CD4-positive, CD25-positive, alpha-beta regulatory T cell (primary cell): ENCODE measurements around the gene HOXC9. TPM values are rescaled to one million over a fixed set of nuclear protein-coding genes. Genes with fewer than 3 reads are reported as not detected.

Experiments
- ATAC-seq, 2 donors: fragments of 150-1000 bp; cut with Tn5 transposase; one replicate each; pipeline ENCODE4 v1.10.0; 2021; ENCODE audit warnings: low read depth in 2 of 2, moderate number of reproducible peaks in 2 of 2, moderate library complexity in 1 of 2
- DNase-seq, 3 donors: peaks; one replicate each; pipeline versions ENCODE4 v3.0.0 to v3.0.0-alpha.2; 2012 to 2022; ENCODE audit warnings: mixed read lengths in 1 of 3
- H3K27ac ChIP-seq: one replicate; pipeline ENCODE4 v1.7.0; 2013; ENCODE audit warnings: mild to moderate bottlenecking, low read length; ENCODE audit not compliant: insufficient read depth, poor library complexity, severe bottlenecking
- H3K27me3 ChIP-seq: one replicate; pipeline ENCODE4 v1.7.0; 2013; ENCODE audit warnings: low read length; ENCODE audit not compliant: control insufficient read depth, insufficient read depth
- H3K36me3 ChIP-seq: one replicate; pipeline ENCODE4 v1.7.0; 2013; ENCODE audit warnings: mild to moderate bottlenecking, low read length, moderate library complexity; ENCODE audit not compliant: control insufficient read depth, insufficient read depth
- H3K4me1 ChIP-seq: 2 replicates; pipeline ENCODE4 v1.7.0; 2013; ENCODE audit warnings: mild to moderate bottlenecking, low read length; ENCODE audit not compliant: insufficient read depth, control insufficient read depth, poor library complexity, severe bottlenecking
- H3K4me3 ChIP-seq: one replicate; pipeline ENCODE4 v1.7.0; 2013; ENCODE audit warnings: low read depth, mild to moderate bottlenecking, low read length, moderate library complexity
- H3K9me3 ChIP-seq, 2 experiments: 1 replicate in 1 of 2; 2 replicates in 1 of 2; pipeline ENCODE4 v1.7.0; 2013; ENCODE audit warnings: low read length in 2 of 2, mild to moderate bottlenecking in 1 of 2, moderate library complexity in 1 of 2; ENCODE audit not compliant: control insufficient read depth in 2 of 2
- H3K27ac Mint-ChIP-seq, 3 donors: one replicate each; pipeline ENCODE4 v1.8.0; 2020 to 2022; ENCODE audit warnings: mild to moderate bottlenecking in 3 of 3, mixed read lengths in 3 of 3, moderate library complexity in 2 of 3
- H3K27me3 Mint-ChIP-seq: one replicate; pipeline ENCODE4 v1.8.0; 2022; ENCODE audit warnings: mild to moderate bottlenecking, mixed read lengths
- H3K36me3 Mint-ChIP-seq: one replicate; pipeline ENCODE4 v1.8.0; 2020; ENCODE audit warnings: mixed read lengths
- H3K4me1 Mint-ChIP-seq, 4 donors: one replicate each; pipeline ENCODE4 v1.8.0; 2020 to 2022; ENCODE audit warnings: mixed read lengths in 4 of 4, mild to moderate bottlenecking in 1 of 4
- H3K4me3 Mint-ChIP-seq, 4 donors: one replicate each; pipeline ENCODE4 v1.8.0; 2020 to 2022; ENCODE audit warnings: mild to moderate bottlenecking in 4 of 4, mixed read lengths in 4 of 4, moderate library complexity in 3 of 4
- H3K9me3 Mint-ChIP-seq, 7 donors: one replicate each; pipeline ENCODE4 v1.8.0; 2020 to 2022; ENCODE audit warnings: mixed read lengths in 7 of 7, mild to moderate bottlenecking in 3 of 7, moderate library complexity in 2 of 7
- polyA plus RNA-seq, 4 donors: library from polyadenylated mRNA; unstranded; fragments of 300-500 nt; fragmentation: Illumina TruSeq; gene quantifications; one replicate each; pipeline ENCODE4 v1.2.3, GENCODE V29; 2021
- total RNA-seq: library from RNA; stranded (reverse); gene quantifications from one replicate; pipeline ENCODE4 v1.2.3, GENCODE V29; 2022

The HOXC9 gene
- total and polyA plus RNA-seq, 5 donors from 2014 or later = not detected

DNA sequence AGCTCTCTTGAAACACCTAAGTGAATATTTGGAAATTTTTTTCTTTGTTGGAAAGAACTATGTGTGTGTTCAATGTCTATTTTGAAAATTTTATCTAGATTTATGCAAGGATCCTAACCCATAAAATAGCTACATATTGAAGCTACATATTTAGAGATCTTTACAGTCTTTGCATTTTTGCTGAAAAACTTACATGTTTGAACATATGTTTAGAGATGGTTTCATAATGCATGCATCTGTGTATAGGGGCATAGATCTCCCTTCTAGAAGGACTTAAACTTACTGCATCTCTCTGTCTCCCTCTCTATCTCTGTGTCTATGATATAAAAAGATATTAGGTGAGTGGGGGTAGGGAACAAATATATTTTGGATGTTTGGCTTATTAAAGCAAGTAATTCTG, 45.4 kb downstream of the HOXC9 start:
- Mint-ChIP-seq H3K27ac (no peak overlapping the region), H3K27me3 (peaks cover 83% of the 10 kb centered on the region), H3K4me3 (peak overlapping the region in 1 of 4 donors; percentile 6), H3K9me3 (peaks cover 0 to 5% (median 0%) of the 10 kb centered on the region in 7 donors), H3K36me3 (no peaks in the 10 kb centered on the region), H3K4me1 (peaks cover 0 to 18% (median 10%) of the 10 kb centered on the region in 4 donors)
- H3K27ac ChIP-seq = no peak overlapping the region
- no peaks in the 10 kb centered on the region for H3K9me3 ChIP-seq
- DNase-seq = no peak
- H3K27me3 ChIP-seq = peaks cover 60% of the 10 kb centered on the region
- ATAC-seq = no peak
- no peaks in the 10 kb centered on the region for H3K36me3 ChIP-seq
- H3K4me3 ChIP-seq = no peak overlapping the region
- H3K4me1 ChIP-seq = peaks cover 15% of the 10 kb centered on the region

DNA sequence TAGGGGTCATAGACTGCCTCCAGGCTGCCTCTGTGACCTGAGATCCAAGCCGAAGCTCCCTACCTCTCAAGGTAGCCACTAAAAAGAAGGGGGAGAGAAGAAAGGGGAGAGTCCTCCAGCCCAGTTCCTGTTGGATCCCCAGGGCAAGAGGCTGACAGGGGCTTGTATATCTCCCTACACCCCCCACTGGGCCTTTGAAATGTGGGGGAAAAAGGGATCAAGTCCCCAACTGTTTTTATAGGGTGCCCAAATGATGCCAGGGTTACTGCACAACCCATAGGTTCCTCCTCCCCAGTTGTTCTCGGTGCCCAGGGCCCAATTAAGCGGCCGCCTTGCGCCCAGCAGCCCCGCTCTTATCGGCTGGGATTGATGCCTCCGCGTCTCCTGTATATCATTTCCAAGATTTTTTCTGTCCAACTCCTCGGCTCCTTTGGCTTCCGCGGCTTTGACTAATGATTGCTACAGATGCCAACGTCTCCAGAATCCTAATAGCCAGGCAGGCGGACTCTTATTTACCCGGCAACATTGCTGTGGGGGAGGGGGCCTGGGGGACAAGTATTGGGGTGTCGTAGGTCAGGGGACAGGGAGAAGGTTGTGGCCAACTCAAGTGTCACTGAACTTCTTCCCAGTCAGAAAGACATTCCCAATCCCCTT, 46.0 kb downstream of the HOXC9 start:
- Mint-ChIP-seq H3K27me3 (peaks cover 85% of the 10 kb centered on the region), H3K4me3 (peak overlapping the region in 1 of 4 donors; percentile 6), H3K27ac (no peak overlapping the region), H3K9me3 (peaks cover 0 to 5% (median 0%) of the 10 kb centered on the region in 7 donors), H3K4me1 (peaks cover 0 to 22% (median 12%) of the 10 kb centered on the region in 4 donors), H3K36me3 (no peaks in the 10 kb centered on the region)
- Histone ChIP-seq H3K27ac (no peak overlapping the region), H3K9me3 (no peaks in the 10 kb centered on the region), H3K4me3 (no peak overlapping the region), H3K36me3 (no peaks in the 10 kb centered on the region), H3K27me3 (peaks cover 60% of the 10 kb centered on the region), H3K4me1 (peaks cover 16% of the 10 kb centered on the region)
- ATAC-seq = no peak
- no peak for DNase-seq

DNA sequence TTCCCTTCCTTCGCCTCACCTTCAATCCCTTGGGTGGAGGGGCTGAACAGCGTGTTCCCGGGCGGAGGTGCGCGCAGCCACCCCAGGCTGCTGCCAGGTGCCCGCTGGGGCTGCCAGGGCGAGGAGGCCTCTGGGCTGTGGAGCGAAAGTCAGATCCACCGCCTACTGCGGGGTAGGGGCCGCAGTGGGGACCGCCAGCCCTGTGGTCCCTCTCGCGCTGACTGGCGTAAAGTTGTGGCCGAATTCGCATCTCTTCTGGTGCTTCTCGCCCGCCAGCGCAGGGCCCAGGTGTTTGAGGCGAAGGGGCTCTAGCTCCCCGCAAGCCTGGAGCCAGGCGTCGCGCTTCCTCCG, 46.8 kb downstream of the HOXC9 start:
- Histone ChIP-seq H3K9me3 (no peaks in the 10 kb centered on the region), H3K4me3 (no peak overlapping the region), H3K27me3 (peaks cover 64% of the 10 kb centered on the region), H3K4me1 (peaks cover 19% of the 10 kb centered on the region), H3K36me3 (no peaks in the 10 kb centered on the region), H3K27ac (no peak overlapping the region)
- ATAC-seq = no peak
- DNase-seq = no peak
- H3K9me3 Mint-ChIP-seq = peaks cover 0 to 5% (median 0%) of the 10 kb centered on the region in 7 donors
- H3K4me3 Mint-ChIP-seq = peak overlapping the region in 2 of 4 donors; percentile 46 to 51
- H3K27me3 Mint-ChIP-seq = peaks cover 89% of the 10 kb centered on the region
- peaks cover 0 to 26% (median 13%) of the 10 kb centered on the region in 4 donors for H3K4me1 Mint-ChIP-seq
- no peaks in the 10 kb centered on the region for H3K36me3 Mint-ChIP-seq
- no peak overlapping the region for H3K27ac Mint-ChIP-seq

DNA sequence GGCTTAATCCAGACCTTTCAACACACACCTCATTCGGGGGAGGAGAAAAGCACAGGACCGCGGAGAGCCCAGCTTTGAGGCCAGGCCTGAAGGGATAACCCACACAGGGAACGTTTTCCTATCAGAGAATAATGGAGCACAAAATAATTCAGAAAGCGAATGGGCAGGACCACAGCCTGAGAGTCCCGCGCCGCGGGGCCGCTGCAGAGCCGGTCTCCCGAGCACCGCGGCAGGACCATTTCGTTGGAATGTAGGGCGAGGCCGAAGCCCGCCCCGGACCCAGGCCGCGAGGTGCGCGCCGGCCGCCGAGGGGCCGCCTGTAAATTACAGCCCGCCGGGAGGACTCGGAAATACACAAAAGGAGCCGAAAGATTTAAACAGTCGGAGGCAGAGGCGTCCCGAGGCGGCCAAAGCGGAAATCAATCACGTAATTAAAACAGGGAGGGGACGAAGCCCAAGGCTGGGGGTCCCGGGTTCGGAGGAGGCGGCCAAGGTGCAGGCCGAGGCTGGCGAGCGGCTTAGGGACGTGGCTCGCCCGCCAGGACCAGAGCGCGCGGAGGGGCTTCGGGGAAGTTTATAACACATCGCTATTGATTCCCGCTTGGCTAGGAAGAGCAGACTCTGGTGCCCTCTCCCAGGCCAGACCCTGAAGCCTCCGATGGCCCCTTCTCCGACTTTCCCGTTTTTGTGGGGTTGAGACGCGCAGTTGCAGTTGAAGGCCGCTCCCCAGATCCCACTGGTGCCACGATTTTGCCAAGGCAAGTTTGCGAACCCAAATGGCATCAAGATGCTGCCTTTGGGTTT, 47.4 kb downstream of the HOXC9 start:
- H3K27ac Mint-ChIP-seq = no peak overlapping the region
- ATAC-seq = no peak

DNA sequence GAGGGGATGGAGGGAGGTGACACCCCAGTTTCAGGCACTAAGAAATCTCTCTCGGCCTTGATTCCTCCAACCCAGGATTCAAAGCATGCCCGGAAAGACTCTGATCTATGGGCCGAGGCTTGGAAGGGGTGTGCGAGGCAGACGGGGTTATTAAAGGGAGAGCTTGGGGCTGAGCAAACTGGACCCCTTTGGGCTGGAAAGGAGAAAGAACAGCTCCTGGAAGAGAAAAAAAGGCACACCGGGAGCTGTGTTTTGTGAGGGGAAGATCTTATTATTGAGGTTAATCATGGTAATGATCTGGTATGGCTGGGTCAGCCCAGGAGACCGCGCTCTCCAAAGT, 48.0 kb downstream of the HOXC9 start:
- Mint-ChIP-seq H3K4me1 (peaks cover 0 to 37% (median 18%) of the 10 kb centered on the region in 4 donors), H3K27ac (no peak overlapping the region), H3K27me3 (peaks cover 91% of the 10 kb centered on the region), H3K4me3 (no peak overlapping the region), H3K36me3 (no peaks in the 10 kb centered on the region), H3K9me3 (peaks cover 0 to 5% (median 0%) of the 10 kb centered on the region in 7 donors)
- H3K9me3 ChIP-seq = no peaks in the 10 kb centered on the region
- H3K27ac ChIP-seq = no peak overlapping the region
- ATAC-seq (no peak), DNase-seq (no peak)
- peaks cover 67% of the 10 kb centered on the region for H3K27me3 ChIP-seq
- H3K36me3 ChIP-seq = no peaks in the 10 kb centered on the region
- no peak overlapping the region for H3K4me3 ChIP-seq
- peaks cover 28% of the 10 kb centered on the region for H3K4me1 ChIP-seq

More for the DNA sequence above, 47.4 kb downstream of the HOXC9 start:
- peaks cover 0 to 5% (median 0%) of the 10 kb centered on the region in 7 donors for H3K9me3 Mint-ChIP-seq
- DNase-seq = no peak
- peaks cover 66% of the 10 kb centered on the region for H3K27me3 ChIP-seq
- no peaks in the 10 kb centered on the region for H3K36me3 Mint-ChIP-seq
- no peak overlapping the region for H3K4me3 ChIP-seq
- H3K9me3 ChIP-seq = no peaks in the 10 kb centered on the region
- H3K27ac ChIP-seq = no peak overlapping the region
- peaks cover 22% of the 10 kb centered on the region for H3K4me1 ChIP-seq
- H3K4me1 Mint-ChIP-seq = peaks cover 0 to 31% (median 17%) of the 10 kb centered on the region in 4 donors
- H3K27me3 Mint-ChIP-seq = peaks cover 91% of the 10 kb centered on the region
- H3K36me3 ChIP-seq = no peaks in the 10 kb centered on the region
- peak overlapping the region in 2 of 4 donors; percentile 46 to 51 for H3K4me3 Mint-ChIP-seq

DNA sequence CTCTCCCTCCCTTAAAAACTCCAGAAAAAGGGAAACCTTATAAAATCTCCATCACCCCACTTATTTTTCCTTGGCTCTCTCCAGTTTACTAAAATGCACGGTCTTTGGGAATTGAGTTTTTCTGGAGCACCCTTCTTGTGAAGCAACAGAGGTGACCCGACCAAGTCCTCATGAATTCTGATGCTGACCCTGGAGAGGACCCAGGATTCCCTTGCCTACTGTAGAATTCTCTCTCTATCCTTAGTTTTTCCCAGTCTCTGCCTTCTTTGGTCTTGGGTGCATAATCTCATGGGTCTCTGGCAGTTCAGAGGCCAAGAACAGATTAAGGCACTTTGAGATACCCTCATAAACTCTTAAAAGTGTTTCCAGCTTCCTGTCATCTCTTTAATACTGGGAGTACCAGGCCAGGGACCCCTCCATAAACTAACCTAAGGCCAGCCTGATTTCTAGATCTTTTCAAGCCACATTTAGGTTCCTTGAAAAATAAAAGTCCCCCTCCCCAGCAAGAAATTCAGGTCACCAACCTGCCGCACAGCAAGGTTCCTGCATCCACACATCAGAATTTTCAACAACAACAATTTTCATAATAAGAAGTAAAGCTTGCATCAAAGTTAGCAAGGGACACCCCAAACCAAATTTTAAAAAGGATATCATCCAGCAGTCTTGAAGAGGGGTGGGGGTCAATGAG, 48.6 kb downstream of the HOXC9 start:
- no peaks in the 10 kb centered on the region for H3K36me3 Mint-ChIP-seq
- no peak overlapping the region for H3K27ac ChIP-seq
- H3K9me3 ChIP-seq = no peaks in the 10 kb centered on the region
- H3K36me3 ChIP-seq = no peaks in the 10 kb centered on the region
- peaks cover 33% of the 10 kb centered on the region for H3K4me1 ChIP-seq
- no peak for ATAC-seq
- no peak overlapping the region for H3K27ac Mint-ChIP-seq
- H3K9me3 Mint-ChIP-seq = peaks cover 0 to 4% (median 0%) of the 10 kb centered on the region in 7 donors
- peaks cover 94% of the 10 kb centered on the region for H3K27me3 Mint-ChIP-seq
- DNase-seq = no peak
- peaks cover 64% of the 10 kb centered on the region for H3K27me3 ChIP-seq
- H3K4me3 Mint-ChIP-seq = no peak overlapping the region
- no peak overlapping the region for H3K4me3 ChIP-seq
- H3K4me1 Mint-ChIP-seq = peaks cover 0 to 42% (median 18%) of the 10 kb centered on the region in 4 donors

DNA sequence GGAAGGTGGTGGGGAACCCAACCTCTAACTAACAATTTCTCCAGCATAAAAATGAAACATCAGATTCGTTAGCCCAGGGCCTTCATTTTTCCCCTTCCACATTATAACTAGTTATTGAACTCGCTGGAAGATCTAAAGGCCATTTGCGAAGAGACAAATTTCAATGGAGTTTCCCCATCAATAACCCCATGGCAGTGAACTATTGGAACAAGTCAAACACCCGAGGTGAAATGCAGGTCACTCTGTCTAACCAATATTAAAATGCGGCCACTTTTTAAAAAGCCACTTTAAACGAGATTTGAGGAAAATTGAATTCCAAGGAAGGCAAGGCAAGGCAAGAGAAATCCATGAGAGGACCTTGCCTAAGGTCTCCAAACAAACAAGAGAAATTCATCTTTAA, 49.1 kb downstream of the HOXC9 start:
- peaks cover 38% of the 10 kb centered on the region for H3K4me1 ChIP-seq
- DNase-seq (no peak), ATAC-seq (no peak)
- Mint-ChIP-seq H3K9me3 (peaks cover 0 to 4% (median 0%) of the 10 kb centered on the region in 7 donors), H3K27ac (no peak overlapping the region), H3K4me1 (peaks cover 0 to 47% (median 18%) of the 10 kb centered on the region in 4 donors), H3K4me3 (no peak overlapping the region), H3K27me3 (peaks cover 96% of the 10 kb centered on the region), H3K36me3 (no peaks in the 10 kb centered on the region)
- no peaks in the 10 kb centered on the region for H3K9me3 ChIP-seq
- no peak overlapping the region for H3K4me3 ChIP-seq
- H3K27me3 ChIP-seq = peaks cover 64% of the 10 kb centered on the region
- H3K36me3 ChIP-seq = no peaks in the 10 kb centered on the region
- H3K27ac ChIP-seq = no peak overlapping the region
